Liver (tissue), 9 donors: Measurements from ENCODE around the gene FOXD2. TPM values are rescaled to one million over a fixed set of nuclear protein-coding genes. Genes with fewer than 3 reads are reported as not detected.

ENCODE experiments used
- DNase-seq: peaks from one replicate; pipeline ENCODE4 v3.0.0-alpha.2; 2017; ENCODE audit warnings: low spot score
- H3K27ac ChIP-seq, 2 donors: one replicate each; pipeline ENCODE4 v1.7.0; 2013; ENCODE audit warnings: inconsistent platforms in 2 of 2, low read length in 2 of 2, control low read depth in 1 of 2, low read depth in 1 of 2, mild to moderate bottlenecking in 1 of 2
- H3K27me3 ChIP-seq, 4 donors: one replicate each; pipeline versions ENCODE4 v1.6.1 to v1.7.0; 2013; ENCODE audit warnings: low read length in 3 of 4, inconsistent platforms in 1 of 4, mild to moderate bottlenecking in 1 of 4, moderate library complexity in 1 of 4; ENCODE audit not compliant: control insufficient read depth in 4 of 4, insufficient read depth in 4 of 4
- H3K36me3 ChIP-seq, 4 donors: one replicate each; pipeline versions ENCODE4 v1.6.1 to v1.7.0; 2013; ENCODE audit warnings: low read length in 3 of 4, mild to moderate bottlenecking in 3 of 4, low read depth in 1 of 4, moderate library complexity in 1 of 4; ENCODE audit not compliant: control insufficient read depth in 4 of 4, insufficient read depth in 3 of 4
- H3K4me1 ChIP-seq, 4 donors: one replicate each; pipeline versions ENCODE4 v1.6.1 to v1.7.0; 2013; ENCODE audit warnings: low read length in 3 of 4, mild to moderate bottlenecking in 3 of 4, moderate library complexity in 1 of 4; ENCODE audit not compliant: control insufficient read depth in 4 of 4, insufficient read depth in 4 of 4
- H3K4me3 ChIP-seq, 3 donors: one replicate each; pipeline versions ENCODE4 v1.6.1 to v1.7.0; 2013; ENCODE audit warnings: low read length in 3 of 3, control low read depth in 1 of 3, low read depth in 1 of 3, mild to moderate bottlenecking in 1 of 3
- H3K9ac ChIP-seq, 2 donors: one replicate each; pipeline ENCODE4 v1.7.0; 2013; ENCODE audit warnings: low read length in 2 of 2, mild to moderate bottlenecking in 2 of 2, moderate library complexity in 2 of 2, control low read depth in 1 of 2, low read depth in 1 of 2
- H3K9me3 ChIP-seq, 4 donors: one replicate each; pipeline versions ENCODE4 v1.6.1 to v1.7.0; 2013; ENCODE audit warnings: low read length in 3 of 4; ENCODE audit not compliant: control insufficient read depth in 4 of 4
- EGR1 ChIP-seq, 2 donors: IDR thresholded peaks; 2 replicates each; pipeline ENCODE4 v1.6.1; 2016 to 2018; ENCODE audit warnings: antibody characterized with exemption in 2 of 2, low read depth in 2 of 2
- FOXA1 ChIP-seq: IDR thresholded peaks from 2 replicates; pipeline ENCODE4 v1.6.1; 2016; ENCODE audit warnings: antibody characterized with exemption
- FOXA2 ChIP-seq: IDR thresholded peaks from 2 replicates; pipeline ENCODE4 v1.6.1; 2016; ENCODE audit warnings: antibody characterized with exemption
- GABPA ChIP-seq, 2 donors: IDR thresholded peaks in 1 of 2; conservative IDR thresholded peaks in 1 of 2; 2 replicates each; pipeline ENCODE4 v1.6.1; 2016; ENCODE audit warnings: antibody characterized with exemption in 2 of 2, mild to moderate bottlenecking in 1 of 2, moderate library complexity in 1 of 2
- HNF4A ChIP-seq, 2 donors: conservative IDR thresholded peaks; 2 replicates each; pipeline ENCODE4 v1.6.1; 2016; ENCODE audit warnings: antibody characterized with exemption in 2 of 2, mild to moderate bottlenecking in 2 of 2
- HNF4G ChIP-seq: IDR thresholded peaks from 2 replicates; pipeline ENCODE4 v1.6.1; 2016; ENCODE audit warnings: antibody characterized with exemption
- JUND ChIP-seq, 2 donors: IDR thresholded peaks; 2 replicates each; pipeline ENCODE4 v1.6.1; 2016; ENCODE audit warnings: antibody characterized with exemption in 2 of 2
- NR2F2 ChIP-seq: IDR thresholded peaks from 2 replicates; pipeline ENCODE4 v1.6.1; 2016; ENCODE audit warnings: antibody characterized with exemption
- RAD21 ChIP-seq, 2 donors: IDR thresholded peaks; 2 replicates each; pipeline ENCODE4 v1.6.1; 2016; ENCODE audit warnings: antibody characterized with exemption in 2 of 2, mild to moderate bottlenecking in 2 of 2
- RXRA ChIP-seq, 2 donors: IDR thresholded peaks; 2 replicates each; pipeline ENCODE4 v1.6.1; 2017 to 2018; ENCODE audit warnings: antibody characterized with exemption in 2 of 2, mild to moderate bottlenecking in 1 of 2
- TAF1 ChIP-seq: conservative IDR thresholded peaks from 2 replicates; pipeline ENCODE4 v1.6.1; 2016; ENCODE audit warnings: antibody characterized with exemption, mild to moderate bottlenecking
- YY1 ChIP-seq: IDR thresholded peaks from 2 replicates; pipeline ENCODE4 v1.6.1; 2016; ENCODE audit warnings: antibody characterized with exemption, mild to moderate bottlenecking
- WGBS: extraction: QIAGEN DNeasy Blood & Tissue Kit; methylation state at CpG from one replicate; pipeline ENCODE4 v1.1.7; 2013; 5-methylcytosine and 5-hydroxymethylcytosine counted together
- polyA plus RNA-seq, 2 donors: library from polyadenylated mRNA; stranded (reverse) in 1 of 2; unstranded in 1 of 2; fragments of 200-250 nt in 1 of 2; fragments of >200 nt in 1 of 2; fragmentation: Nextera tagmentation in 1 of 2; extraction: Ambion mirVana in 1 of 2; gene quantifications; one replicate each; pipeline versions ENCODE4 v1.2.1 to v1.2.3, GENCODE V29; 2013 to 2015
- total RNA-seq, 2 donors: library from RNA; depleted of rRNA; stranded (reverse); fragments of >200 nt; gene quantifications; one replicate each; pipeline ENCODE4 v1.2.3, GENCODE V29; 2014
- TF ChIP-seq, protein P1 (sequence below): fragments of 150-350 bp; IDR thresholded peaks from 2 replicates; pipeline ENCODE4 v1.5.1; 2017; ENCODE audit warnings: improper control_type of control experiment, low read depth, low read length; ENCODE audit not compliant: missing input control
- TF ChIP-seq, protein P2 (sequence below): IDR thresholded peaks from 2 replicates; pipeline ENCODE4 v1.6.1; 2016; ENCODE audit warnings: antibody characterized with exemption
- TF ChIP-seq, protein P3 (sequence below): IDR thresholded peaks from 2 replicates; pipeline ENCODE4 v1.6.1; 2016; ENCODE audit warnings: antibody characterized with exemption
- TF ChIP-seq, protein P4 (sequence below): IDR thresholded peaks from 2 replicates; pipeline ENCODE4 v1.6.1; 2016; ENCODE audit warnings: antibody characterized with exemption
- TF ChIP-seq, protein P5 (sequence below): IDR thresholded peaks from 2 replicates; pipeline ENCODE4 v1.6.1; 2016; ENCODE audit warnings: antibody characterized with exemption, mild to moderate bottlenecking
- donor health status: healthy.
- donor health status: healthy.
- donor health status: healthy.
- donor health status: healthy.
- donor health status: healthy.

FOXD2 gene
- total and polyA plus RNA-seq, 4 donors, result 0.05 to 0.17 (median 0.08) TPM; not detected in 1

DNA sequence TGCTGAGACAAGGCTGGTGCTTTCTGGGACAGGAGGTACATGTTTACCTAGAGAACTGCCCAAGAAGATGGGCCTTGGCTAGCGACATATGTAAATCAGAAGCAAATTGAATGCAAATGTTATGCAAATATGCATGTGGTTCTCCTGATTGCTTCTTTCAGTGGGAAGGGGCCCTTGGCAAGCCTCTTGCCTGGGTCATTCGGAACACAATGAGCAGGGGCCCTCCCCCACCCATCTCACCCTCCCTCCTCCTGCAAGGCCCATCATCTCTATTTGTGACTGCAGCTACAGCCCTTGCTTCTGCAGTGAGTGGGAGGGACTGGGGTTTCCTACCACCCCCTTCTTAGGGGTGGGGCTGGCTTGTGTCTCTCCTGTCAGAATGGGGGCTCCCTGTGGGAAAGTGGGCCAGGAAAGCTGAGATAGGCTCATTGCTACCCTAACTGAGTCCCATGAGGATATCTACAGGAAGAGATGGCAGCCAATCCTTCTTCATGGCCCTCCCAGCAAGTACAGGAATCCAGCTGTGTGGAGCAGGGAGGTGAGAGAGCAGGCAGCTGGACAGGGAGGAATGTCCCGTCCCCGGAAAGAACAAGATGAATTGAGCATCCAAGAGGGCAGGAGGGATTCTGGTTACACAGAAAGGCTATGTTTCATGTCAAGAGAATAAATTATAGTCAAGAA lies 31.0 kb downstream of the FOXD2 start:
- Histone ChIP-seq H3K4me1 (no peaks in the 10 kb centered on the region), H3K9me3 (no peaks in the 10 kb centered on the region), H3K4me3 (no peak overlapping the region), H3K27me3 (no peaks in the 10 kb centered on the region), H3K27ac (no peak overlapping the region), H3K9ac (no peak overlapping the region), H3K36me3 (no peaks in the 10 kb centered on the region)
- TF ChIP-seq YY1 (no peak), RAD21 (IDR thresholded peaks at IDR 0.05) (no peak)
- WGBS, result 79% methylated on average over 4 of the region's 4 CpGs
- DNase-seq, result no peak

DNA sequence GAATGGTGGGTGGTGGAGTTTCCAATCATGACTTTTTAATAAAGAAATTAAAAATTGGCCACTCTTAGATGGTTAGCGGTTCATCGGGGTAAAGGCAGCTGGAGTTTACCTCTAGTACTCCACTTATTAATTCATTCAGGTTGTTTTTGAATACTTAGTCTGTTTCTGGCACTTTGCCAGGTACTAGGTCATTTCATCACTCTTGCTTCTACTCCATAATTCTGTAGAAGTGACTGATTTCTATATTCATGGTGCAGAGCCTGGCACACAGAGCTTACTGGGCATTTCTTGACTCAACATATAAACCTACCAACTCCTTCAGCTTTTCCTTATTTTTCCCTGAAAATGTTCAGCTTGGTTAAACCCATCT lies 31.5 kb downstream of the FOXD2 start:
- no peak overlapping the region for H3K27ac ChIP-seq
- H3K9ac ChIP-seq, result no peak overlapping the region
- TF ChIP-seq RXRA (IDR thresholded peaks at IDR 0.05), result no peak
- no peak for TF ChIP-seq FOXA1
- TF ChIP-seq, protein P1, sequence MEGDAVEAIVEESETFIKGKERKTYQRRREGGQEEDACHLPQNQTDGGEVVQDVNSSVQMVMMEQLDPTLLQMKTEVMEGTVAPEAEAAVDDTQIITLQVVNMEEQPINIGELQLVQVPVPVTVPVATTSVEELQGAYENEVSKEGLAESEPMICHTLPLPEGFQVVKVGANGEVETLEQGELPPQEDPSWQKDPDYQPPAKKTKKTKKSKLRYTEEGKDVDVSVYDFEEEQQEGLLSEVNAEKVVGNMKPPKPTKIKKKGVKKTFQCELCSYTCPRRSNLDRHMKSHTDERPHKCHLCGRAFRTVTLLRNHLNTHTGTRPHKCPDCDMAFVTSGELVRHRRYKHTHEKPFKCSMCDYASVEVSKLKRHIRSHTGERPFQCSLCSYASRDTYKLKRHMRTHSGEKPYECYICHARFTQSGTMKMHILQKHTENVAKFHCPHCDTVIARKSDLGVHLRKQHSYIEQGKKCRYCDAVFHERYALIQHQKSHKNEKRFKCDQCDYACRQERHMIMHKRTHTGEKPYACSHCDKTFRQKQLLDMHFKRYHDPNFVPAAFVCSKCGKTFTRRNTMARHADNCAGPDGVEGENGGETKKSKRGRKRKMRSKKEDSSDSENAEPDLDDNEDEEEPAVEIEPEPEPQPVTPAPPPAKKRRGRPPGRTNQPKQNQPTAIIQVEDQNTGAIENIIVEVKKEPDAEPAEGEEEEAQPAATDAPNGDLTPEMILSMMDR, result no peak
- no peak for TF ChIP-seq FOXA2
- no peak for TF ChIP-seq HNF4G
- TF ChIP-seq, protein P2, sequence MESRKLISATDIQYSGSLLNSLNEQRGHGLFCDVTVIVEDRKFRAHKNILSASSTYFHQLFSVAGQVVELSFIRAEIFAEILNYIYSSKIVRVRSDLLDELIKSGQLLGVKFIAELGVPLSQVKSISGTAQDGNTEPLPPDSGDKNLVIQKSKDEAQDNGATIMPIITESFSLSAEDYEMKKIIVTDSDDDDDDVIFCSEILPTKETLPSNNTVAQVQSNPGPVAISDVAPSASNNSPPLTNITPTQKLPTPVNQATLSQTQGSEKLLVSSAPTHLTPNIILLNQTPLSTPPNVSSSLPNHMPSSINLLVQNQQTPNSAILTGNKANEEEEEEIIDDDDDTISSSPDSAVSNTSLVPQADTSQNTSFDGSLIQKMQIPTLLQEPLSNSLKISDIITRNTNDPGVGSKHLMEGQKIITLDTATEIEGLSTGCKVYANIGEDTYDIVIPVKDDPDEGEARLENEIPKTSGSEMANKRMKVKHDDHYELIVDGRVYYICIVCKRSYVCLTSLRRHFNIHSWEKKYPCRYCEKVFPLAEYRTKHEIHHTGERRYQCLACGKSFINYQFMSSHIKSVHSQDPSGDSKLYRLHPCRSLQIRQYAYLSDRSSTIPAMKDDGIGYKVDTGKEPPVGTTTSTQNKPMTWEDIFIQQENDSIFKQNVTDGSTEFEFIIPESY, result no peak
- TF ChIP-seq GABPA (IDR thresholded peaks at IDR 0.05 in 1 of 2, conservative IDR thresholded peaks at IDR 0.05 in 1 of 2), result no peak
- no peak for TF ChIP-seq JUND (IDR thresholded peaks at IDR 0.05)
- TF ChIP-seq YY1, result no peak
- no peak for TF ChIP-seq HNF4A (conservative IDR thresholded peaks at IDR 0.05)
- TF ChIP-seq, protein P3, sequence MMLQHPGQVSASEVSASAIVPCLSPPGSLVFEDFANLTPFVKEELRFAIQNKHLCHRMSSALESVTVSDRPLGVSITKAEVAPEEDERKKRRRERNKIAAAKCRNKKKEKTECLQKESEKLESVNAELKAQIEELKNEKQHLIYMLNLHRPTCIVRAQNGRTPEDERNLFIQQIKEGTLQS, result no peak
- TF ChIP-seq, protein P4, sequence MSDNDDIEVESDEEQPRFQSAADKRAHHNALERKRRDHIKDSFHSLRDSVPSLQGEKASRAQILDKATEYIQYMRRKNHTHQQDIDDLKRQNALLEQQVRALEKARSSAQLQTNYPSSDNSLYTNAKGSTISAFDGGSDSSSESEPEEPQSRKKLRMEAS, result no peak
- TF ChIP-seq RAD21 (IDR thresholded peaks at IDR 0.05), result no peak
- no peak for TF ChIP-seq NR2F2
- TF ChIP-seq, protein P5, sequence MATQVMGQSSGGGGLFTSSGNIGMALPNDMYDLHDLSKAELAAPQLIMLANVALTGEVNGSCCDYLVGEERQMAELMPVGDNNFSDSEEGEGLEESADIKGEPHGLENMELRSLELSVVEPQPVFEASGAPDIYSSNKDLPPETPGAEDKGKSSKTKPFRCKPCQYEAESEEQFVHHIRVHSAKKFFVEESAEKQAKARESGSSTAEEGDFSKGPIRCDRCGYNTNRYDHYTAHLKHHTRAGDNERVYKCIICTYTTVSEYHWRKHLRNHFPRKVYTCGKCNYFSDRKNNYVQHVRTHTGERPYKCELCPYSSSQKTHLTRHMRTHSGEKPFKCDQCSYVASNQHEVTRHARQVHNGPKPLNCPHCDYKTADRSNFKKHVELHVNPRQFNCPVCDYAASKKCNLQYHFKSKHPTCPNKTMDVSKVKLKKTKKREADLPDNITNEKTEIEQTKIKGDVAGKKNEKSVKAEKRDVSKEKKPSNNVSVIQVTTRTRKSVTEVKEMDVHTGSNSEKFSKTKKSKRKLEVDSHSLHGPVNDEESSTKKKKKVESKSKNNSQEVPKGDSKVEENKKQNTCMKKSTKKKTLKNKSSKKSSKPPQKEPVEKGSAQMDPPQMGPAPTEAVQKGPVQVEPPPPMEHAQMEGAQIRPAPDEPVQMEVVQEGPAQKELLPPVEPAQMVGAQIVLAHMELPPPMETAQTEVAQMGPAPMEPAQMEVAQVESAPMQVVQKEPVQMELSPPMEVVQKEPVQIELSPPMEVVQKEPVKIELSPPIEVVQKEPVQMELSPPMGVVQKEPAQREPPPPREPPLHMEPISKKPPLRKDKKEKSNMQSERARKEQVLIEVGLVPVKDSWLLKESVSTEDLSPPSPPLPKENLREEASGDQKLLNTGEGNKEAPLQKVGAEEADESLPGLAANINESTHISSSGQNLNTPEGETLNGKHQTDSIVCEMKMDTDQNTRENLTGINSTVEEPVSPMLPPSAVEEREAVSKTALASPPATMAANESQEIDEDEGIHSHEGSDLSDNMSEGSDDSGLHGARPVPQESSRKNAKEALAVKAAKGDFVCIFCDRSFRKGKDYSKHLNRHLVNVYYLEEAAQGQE, result no peak
- no peak for TF ChIP-seq TAF1
- TF ChIP-seq EGR1 (IDR thresholded peaks at IDR 0.05; ENCODE audit: low read depth in 2 of 2), result no peak
- no peaks in the 10 kb centered on the region for H3K27me3 ChIP-seq
- no peaks in the 10 kb centered on the region for H3K9me3 ChIP-seq
- DNase-seq, result no peak
- 96% methylated on average over 2 of the region's 2 CpGs for WGBS
- H3K4me1 ChIP-seq, result no peaks in the 10 kb centered on the region
- no peak overlapping the region for H3K4me3 ChIP-seq
- no peaks in the 10 kb centered on the region for H3K36me3 ChIP-seq
